K562 (cell line): ENCODE results near the gene PCDHGC4. TPM values are rescaled to one million over a fixed set of nuclear protein-coding genes. Genes with fewer than 3 reads are reported as not detected.

Experiments
- ATAC-seq: fragments of 200-7000 bp; cut with Tn5 transposase; 3 replicates; pipeline ENCODE4 v1.9.1; 2020; ENCODE audit warnings: moderate library complexity
- BruUV-seq: library from RNA; stranded (reverse); fragments of 400-500 nt; replicated peaks from 2 replicates; lab custom pipeline; 2021; lab: Mats Ljungman, UMichigan
- CTCF ChIA-PET: fragments of 300-600 bp; formaldehyde crosslinking; extraction: SDS; loops from one replicate; lab custom pipeline; 2021; ENCODE audit warnings: low intra/inter-chr PET ratio; lab: Yijun Ruan, JAX
- POLR2A ChIA-PET: fragments of 300-600, 350-650 bp; sonication (Branson Sonifier 250); formaldehyde crosslinking; extraction: SDS; loops from one replicate; lab custom pipeline; 2021; ENCODE audit warnings: antibody characterized with exemption, inconsistent platforms; lab: Yijun Ruan, JAX
- DNase-seq, 4 experiments: peaks; one replicate each; pipeline versions ENCODE4 v3.0.0 to v3.0.0-alpha.2; 2011 to 2018; ENCODE audit warnings: low spot score in 3 of 4, mixed read lengths in 3 of 4; ENCODE audit errors: extremely low read depth in 1 of 4
- FAIRE-seq: peaks from 2 replicates; lab custom pipeline; 2011; peaks lifted over from hg19 to GRCh38; lab: Jason Lieb, UNC
- H2AFZ ChIP-seq: 2 replicates; pipeline ENCODE4 v1.6.0; 2011; ENCODE audit warnings: low read depth, low read length, control low read depth, inconsistent platforms
- H3K27ac ChIP-seq: fragments of 200-600 bp; 3 replicates; pipeline ENCODE4 v1.8.0; 2011; ENCODE audit warnings: low read depth, mild to moderate bottlenecking, control low read depth, inconsistent platforms, low read length, moderate library complexity, mixed read lengths; ENCODE audit errors: extremely low read depth
- H3K27me3 ChIP-seq, 2 experiments: fragments of 300-600 bp in 1 of 2; 2 replicates in 1 of 2; 3 replicates in 1 of 2; pipeline versions ENCODE4 v1.6.0 to v1.8.0; 2011; ENCODE audit warnings: inconsistent platforms in 2 of 2, low read length in 2 of 2, mild to moderate bottlenecking in 1 of 2, mixed read lengths in 1 of 2, moderate library complexity in 1 of 2; ENCODE audit not compliant: control insufficient read depth in 2 of 2, insufficient read depth in 2 of 2
- H3K36me3 ChIP-seq: fragments of 300-600 bp; 3 replicates; pipeline ENCODE4 v1.8.0; 2011; ENCODE audit warnings: mild to moderate bottlenecking, low read length, inconsistent platforms; ENCODE audit not compliant: control insufficient read depth, insufficient read depth
- H3K4me1 ChIP-seq, 2 experiments: fragments of 200-600 bp in 1 of 2; replicated peaks in 1 of 2; 2 replicates in 1 of 2; 3 replicates in 1 of 2; pipeline versions ENCODE4 v1.5.1 to v1.8.0; 2011; ENCODE audit warnings: inconsistent platforms in 2 of 2, low read length in 2 of 2, mild to moderate bottlenecking in 1 of 2, mixed read lengths in 1 of 2, moderate library complexity in 1 of 2; ENCODE audit not compliant: control insufficient read depth in 2 of 2, insufficient read depth in 2 of 2
- H3K4me2 ChIP-seq: 2 replicates; pipeline ENCODE4 v1.6.1; 2011; ENCODE audit warnings: low read length, control low read depth, inconsistent platforms, mixed read lengths; ENCODE audit not compliant: insufficient read depth
- H3K4me3 ChIP-seq: fragments of 200-600 bp; sonication (generic), shearing (Covaris generic); 2 replicates; pipeline ENCODE4 v1.5.1; 2016; ENCODE audit warnings: control low read depth, inconsistent platforms
- H3K79me2 ChIP-seq: fragments of 200-600 bp; 3 replicates; pipeline ENCODE4 v1.8.0; 2011; ENCODE audit warnings: low read length, inconsistent platforms; ENCODE audit not compliant: control insufficient read depth, insufficient read depth
- H3K9ac ChIP-seq, 2 experiments: 2 replicates each; pipeline versions ENCODE4 v1.6.0 to v1.6.1; 2011; ENCODE audit warnings: low read depth in 2 of 2, low read length in 2 of 2, control low read depth in 1 of 2, inconsistent platforms in 1 of 2, mild to moderate bottlenecking in 1 of 2, mixed read lengths in 1 of 2; ENCODE audit not compliant: insufficient read depth in 1 of 2
- H3K9me1 ChIP-seq: one replicate; pipeline ENCODE4 v1.6.0; 2011; ENCODE audit warnings: inconsistent platforms, mild to moderate bottlenecking, low read length, moderate library complexity; ENCODE audit not compliant: control insufficient read depth, insufficient read depth
- H3K9me3 ChIP-seq: replicated peaks from 2 replicates; pipeline ENCODE4 v1.5.1; 2011; ENCODE audit warnings: low read depth, low read length, inconsistent platforms; ENCODE audit not compliant: control insufficient read depth, insufficient read depth
- H4K20me1 ChIP-seq: replicated peaks from 2 replicates; pipeline ENCODE4 v1.6.1; 2011; ENCODE audit warnings: low read length, inconsistent platforms, mixed read lengths; ENCODE audit not compliant: control insufficient read depth, insufficient read depth
- REST ChIP-seq, 2 experiments: fragments of 450-650 bp; formaldehyde crosslinking in 1 of 2; IDR thresholded peaks; 2 replicates each; pipeline versions ENCODE4 v1.4.0 to v1.6.1; 2014 to 2020; ENCODE audit warnings: mild to moderate bottlenecking in 2 of 2, borderline replicate concordance in 1 of 2, low read depth in 1 of 2
- RFX1 ChIP-seq: fragments of 450-650 bp; IDR thresholded peaks from 2 replicates; pipeline ENCODE4 v1.6.1; 2016; ENCODE audit warnings: mild to moderate bottlenecking, moderate library complexity
- SAP30 ChIP-seq: fragments of 200-600 bp; sonication (generic); IDR thresholded peaks from 2 replicates; pipeline ENCODE4 v1.6.1; 2012; ENCODE audit warnings: borderline replicate concordance, low read depth, mild to moderate bottlenecking, moderate library complexity, low read length, control low read depth, inconsistent platforms; ENCODE audit not compliant: insufficient read depth, poor library complexity, severe bottlenecking
- WGBS: fragments of 100-300 bp; shearing (Covaris generic); methylation state at CpG from one replicate; pipeline ENCODE4 v1.1.6; 2016; ENCODE audit warnings: low coverage, mixed read lengths; ENCODE audit not compliant: insufficient coverage; ENCODE audit errors: missing lambda C conversion rate; 5-methylcytosine and 5-hydroxymethylcytosine counted together
- in situ Hi-C: fragments of 300-500 bp; cut with MboI; formaldehyde crosslinking; loops from 4 replicates; pipeline ENCODE4 v1.15.0; 2018; ENCODE audit warnings: inconsistent platforms, mixed read lengths
- intact Hi-C: fragments of 100-400 bp; cut with micrococcal nuclease; formaldehyde crosslinking; loops from 2 replicates; pipeline ENCODE4 v1.14.2; 2022
- polyA plus RNA-seq, 8 experiments: library from polyadenylated mRNA; depleted of rRNA in 4 of 8; stranded (reverse) in 5 of 8; unstranded in 3 of 8; fragments of >200 nt; fragmentation: Nextera tagmentation in 2 of 8; fragmentation: Illumina TruSeq in 1 of 8; extraction: Ambion mirVana in 2 of 8; extraction: Trizol in 1 of 8; gene quantifications; 2 replicates each; pipeline versions ENCODE4 v1.2.1 to v1.2.3, GENCODE V29; 2011 to 2014; ENCODE audit warnings: inconsistent platforms in 1 of 8, missing spikeins in 1 of 8
- total RNA-seq, 7 experiments: library from RNA; depleted of rRNA in 6 of 7; stranded (reverse); fragments of >200 nt in 6 of 7; fragmentation: Illumina TruSeq in 2 of 7; extraction: Trizol in 2 of 7; gene quantifications; 2 replicates each; pipeline versions ENCODE4 v1.2.1 to v1.2.3, GENCODE V29; 2011 to 2021; ENCODE audit warnings: low replicate concordance in 1 of 7

Gene PCDHGC4
- total and polyA plus RNA-seq, 9 of the 15 experiments (the other 6 are each of a cell fraction or from before 2014, with no cell fraction given): 0.05 TPM; not detected in 8

GRCh38 chr5:141489841-141490240 is 5.0 kb downstream of the PCDHGC4 start:
- 0% methylated on average over 10 of the region's 10 CpGs for WGBS
- Histone ChIP-seq H3K27ac (no peak overlapping the region), H3K36me3 (no peaks in the 10 kb centered on the region), H3K9ac (no peak overlapping the region), H3K27me3 (peaks cover 55 to 97% of the 10 kb centered on the region in 2 experiments), H3K4me1 (peaks cover 0 to 18% of the 10 kb centered on the region in 2 experiments; a peak in 2 of 5 replicates), H3K9me1 (no peaks in the 10 kb centered on the region), H3K4me3 (no peak overlapping the region), H4K20me1 (0 out of 2 replicates have a peak, but pooled peaks cover 5% of the 10 kb centered on the region), H3K9me3 (no peaks in the 10 kb centered on the region), H2AFZ (no peak overlapping the region), H3K4me2 (no peak overlapping the region), H3K79me2 (no peaks in the 10 kb centered on the region)
- intact Hi-C loops: no loop called here
- in situ Hi-C loops: no loop called here
- TF ChIP-seq RFX1 (no peak), SAP30 (no peak), REST (IDR thresholded peaks at IDR 0.05; ENCODE audit: borderline replicate concordance) (no peak), REST (CRISPR knock-in tag; IDR thresholded peaks at IDR 0.05; ENCODE audit: low read depth) (no peak)
- no TSS peak for BruUV-seq
- FAIRE-seq (no peak), ATAC-seq (no peak), DNase-seq (no peak)
- ChIA-PET CTCF (no interaction called here), POLR2A (interaction anchor here (0.6 to 1.5 kb wide), 2 partner anchors 26 to 379 kb away, joined by 3 to 5 read pairs; no protein-coding TSS in a partner anchor)
